IMR-90 (cell line): ENCODE results near the gene SNRNP200. TPM values are rescaled to one million over a fixed set of nuclear protein-coding genes. Genes with fewer than 3 reads are reported as not detected.

ENCODE experiments used
- ATAC-seq: fragments of 200-7000 bp; cut with Tn5 transposase; 2 replicates; pipeline ENCODE4 v1.9.1; 2020; ENCODE audit warnings: low read depth, mild to moderate bottlenecking, moderate library complexity
- BruUV-seq: library from RNA; stranded (reverse); fragments of 400-500 nt; replicated peaks from 2 replicates; lab custom pipeline; 2021; lab: Mats Ljungman, UMichigan
- CTCF ChIA-PET: fragments of 300-600 bp; formaldehyde crosslinking; extraction: SDS; loops from one replicate; lab custom pipeline; 2021; ENCODE audit warnings: antibody characterized with exemption; lab: Yijun Ruan, JAX
- POLR2A ChIA-PET: fragments of 300-600 bp; sonication (Branson Sonifier 250); formaldehyde crosslinking; loops from one replicate; lab custom pipeline; 2022; ENCODE audit warnings: antibody characterized with exemption; ENCODE audit not compliant: unreplicated experiment; lab: Charles Lee
- DNase-seq: peaks from one replicate; pipeline ENCODE4 v3.0.0; 2013
- H2AFZ ChIP-seq: replicated peaks from 2 replicates; pipeline ENCODE3; 2013; ENCODE audit warnings: low read length, mild to moderate bottlenecking; ENCODE audit not compliant: poor library complexity
- H2AK5ac ChIP-seq: 2 replicates; pipeline ENCODE4 v1.6.1; 2013; ENCODE audit warnings: low read depth, low read length, inconsistent platforms
- H2AK9ac ChIP-seq: replicated peaks from 2 replicates; pipeline ENCODE3; 2013; ENCODE audit warnings: mild to moderate bottlenecking, low read depth, low read length, moderate library complexity; ENCODE audit not compliant: poor library complexity
- H2BK120ac ChIP-seq: 2 replicates; pipeline ENCODE4 v1.6.1; 2013; ENCODE audit warnings: low read depth, low read length, inconsistent platforms
- H2BK15ac ChIP-seq: 3 replicates; pipeline ENCODE4 v1.6.1; 2013; ENCODE audit warnings: low read depth, low read length, inconsistent platforms
- H2BK20ac ChIP-seq: 2 replicates; pipeline ENCODE4 v1.6.1; 2013; ENCODE audit warnings: low read depth, mild to moderate bottlenecking, inconsistent platforms, low read length, moderate library complexity
- H2BK5ac ChIP-seq: 2 replicates; pipeline ENCODE4 v1.6.1; 2013; ENCODE audit warnings: mild to moderate bottlenecking, low read depth, low read length, inconsistent platforms; ENCODE audit not compliant: poor library complexity, severe bottlenecking
- H3K14ac ChIP-seq: replicated peaks from 2 replicates; pipeline ENCODE4 v1.6.1; 2013; ENCODE audit warnings: low read depth, low read length, inconsistent platforms
- H3K18ac ChIP-seq: 2 replicates; pipeline ENCODE4 v1.6.1; 2013; ENCODE audit warnings: low read depth, low read length, control low read depth
- H3K23ac ChIP-seq: 2 replicates; pipeline ENCODE4 v1.6.1; 2013; ENCODE audit warnings: low read depth, low read length, inconsistent platforms
- H3K27ac ChIP-seq: 2 replicates; pipeline ENCODE4 v1.5.1; 2013; ENCODE audit warnings: mild to moderate bottlenecking, control low read depth, low read length; ENCODE audit not compliant: insufficient read depth
- H3K27me3 ChIP-seq: 2 replicates; pipeline ENCODE4 v1.6.1; 2013; ENCODE audit warnings: low read length; ENCODE audit not compliant: control insufficient read depth, insufficient read depth
- H3K36me3 ChIP-seq: 2 replicates; pipeline ENCODE4 v1.6.1; 2013; ENCODE audit warnings: low read length, mixed read lengths; ENCODE audit not compliant: control insufficient read depth, insufficient read depth
- H3K4ac ChIP-seq: 2 replicates; pipeline ENCODE4 v1.6.1; 2013; ENCODE audit warnings: low read depth, low read length, inconsistent platforms
- H3K4me1 ChIP-seq: 2 replicates; pipeline ENCODE4 v1.6.1; 2013; ENCODE audit warnings: low read length, mixed read lengths; ENCODE audit not compliant: control insufficient read depth, insufficient read depth
- H3K4me2 ChIP-seq: 2 replicates; pipeline ENCODE4 v1.6.1; 2013; ENCODE audit warnings: low read depth, mild to moderate bottlenecking, control low read depth, low read length, moderate library complexity
- H3K4me3 ChIP-seq: 2 replicates; pipeline ENCODE4 v1.5.1; 2013; ENCODE audit warnings: low read depth, mild to moderate bottlenecking, control low read depth, low read length, moderate library complexity; ENCODE audit not compliant: insufficient read depth
- H3K56ac ChIP-seq: 2 replicates; pipeline ENCODE4 v1.6.1; 2013; ENCODE audit warnings: low read length, inconsistent platforms; ENCODE audit not compliant: insufficient read depth; ENCODE audit errors: extremely low read depth
- H3K79me1 ChIP-seq, 2 experiments: 2 replicates each; pipeline ENCODE4 v1.6.1; 2013; ENCODE audit warnings: low read length in 2 of 2, inconsistent platforms in 1 of 2, low read depth in 1 of 2
- H3K9ac ChIP-seq: 2 replicates; pipeline ENCODE4 v1.6.1; 2013; ENCODE audit warnings: low read depth, low read length, control low read depth
- H3K9me1 ChIP-seq: 2 replicates; pipeline ENCODE4 v1.6.1; 2013; ENCODE audit warnings: low read length, inconsistent platforms; ENCODE audit not compliant: insufficient read depth
- H3K9me3 ChIP-seq: 2 replicates; pipeline ENCODE4 v1.6.1; 2013; ENCODE audit warnings: low read length; ENCODE audit not compliant: control insufficient read depth, insufficient read depth
- H4K20me1 ChIP-seq: 2 replicates; pipeline ENCODE4 v1.6.1; 2013; ENCODE audit warnings: low read length, inconsistent platforms; ENCODE audit not compliant: insufficient read depth
- H4K5ac ChIP-seq: 2 replicates; pipeline ENCODE4 v1.6.1; 2013; ENCODE audit warnings: mild to moderate bottlenecking, low read depth, low read length, control low read depth
- H4K8ac ChIP-seq, 2 experiments: 2 replicates each; pipeline ENCODE4 v1.6.1; 2013; ENCODE audit warnings: low read depth in 2 of 2, low read length in 2 of 2, control low read depth in 1 of 2, inconsistent platforms in 1 of 2
- H4K91ac ChIP-seq: 2 replicates; pipeline ENCODE4 v1.6.1; 2013; ENCODE audit warnings: low read depth, low read length, inconsistent platforms; ENCODE audit not compliant: insufficient read depth
- BHLHE40 ChIP-seq: fragments of 150-350 bp; IDR thresholded peaks from 2 replicates; pipeline ENCODE4 v1.6.1; 2016; ENCODE audit warnings: mild to moderate bottlenecking, low read depth, low read length
- CEBPB ChIP-seq: IDR thresholded peaks from 2 replicates; pipeline ENCODE4 v1.6.1; 2012; ENCODE audit warnings: low read depth, low read length, improper control_type of control experiment
- CHD1 ChIP-seq: IDR thresholded peaks from 2 replicates; pipeline ENCODE4 v1.6.1; 2012; ENCODE audit warnings: low read depth, low read length, improper control_type of control experiment
- CTCF ChIP-seq: conservative IDR thresholded peaks from 2 replicates; pipeline ENCODE4 v1.5.1; 2012; ENCODE audit warnings: mild to moderate bottlenecking, low read depth, low read length, improper control_type of control experiment
- ELK1 ChIP-seq: fragments of 150-350 bp; IDR thresholded peaks from 2 replicates; pipeline ENCODE4 v1.6.1; 2016; ENCODE audit warnings: low read depth, mild to moderate bottlenecking, low read length, moderate library complexity, borderline replicate concordance
- FOS ChIP-seq: fragments of 150-350 bp; IDR thresholded peaks from 2 replicates; pipeline ENCODE4 v1.6.1; 2016; ENCODE audit warnings: low read depth, low read length
- MAFK ChIP-seq: IDR thresholded peaks from 2 replicates; pipeline ENCODE4 v1.6.1; 2012; ENCODE audit warnings: low read depth, low read length, improper control_type of control experiment
- MAZ ChIP-seq: IDR thresholded peaks from 2 replicates; pipeline ENCODE4 v1.6.1; 2012; ENCODE audit warnings: low read depth, mild to moderate bottlenecking, low read length, improper control_type of control experiment, moderate library complexity, borderline replicate concordance
- MXI1 ChIP-seq: IDR thresholded peaks from 2 replicates; pipeline ENCODE4 v1.6.1; 2012; ENCODE audit warnings: low read depth, mild to moderate bottlenecking, low read length, moderate library complexity, borderline replicate concordance
- NFE2L2 ChIP-seq: fragments of 150-350 bp; IDR thresholded peaks from 2 replicates; pipeline ENCODE4 v1.6.1; 2016; ENCODE audit warnings: low read depth, mild to moderate bottlenecking, low read length
- POLR2A ChIP-seq: IDR thresholded peaks from 2 replicates; pipeline ENCODE4 v1.6.1; 2012; ENCODE audit warnings: mild to moderate bottlenecking, low read depth, low read length
- RAD21 ChIP-seq: IDR thresholded peaks from 2 replicates; pipeline ENCODE4 v1.6.1; 2012; ENCODE audit warnings: low read length, improper control_type of control experiment
- RCOR1 ChIP-seq: IDR thresholded peaks from 2 replicates; pipeline ENCODE4 v1.6.1; 2012; ENCODE audit warnings: mild to moderate bottlenecking, low read length, improper control_type of control experiment; ENCODE audit not compliant: insufficient replicate concordance
- RFX5 ChIP-seq: IDR thresholded peaks from 2 replicates; pipeline ENCODE4 v1.8.0; 2012; ENCODE audit warnings: low read depth, mild to moderate bottlenecking, low read length, moderate library complexity
- SMC3 ChIP-seq: fragments of 150-350 bp; IDR thresholded peaks from 2 replicates; pipeline ENCODE4 v1.6.1; 2016; ENCODE audit warnings: low read depth, mild to moderate bottlenecking, antibody characterized with exemption, low read length, moderate library complexity
- USF2 ChIP-seq: fragments of 150-350 bp; IDR thresholded peaks from 2 replicates; pipeline ENCODE4 v1.6.1; 2017; ENCODE audit warnings: mild to moderate bottlenecking, antibody characterized with exemption, low read length, low read depth
- WGBS, 2 experiments: methylation state at CpG; one replicate each; pipeline versions ENCODE4 v1.1.5 to v1.1.7; 2013; ENCODE audit warnings: missing lambda C conversion rate in 2 of 2; ENCODE audit not compliant: insufficient read length in 1 of 2; ENCODE audit errors: extremely low coverage in 2 of 2; 5-methylcytosine and 5-hydroxymethylcytosine counted together
- dilution Hi-C: fragments of 300-500 bp; cut with HindIII; formaldehyde crosslinking; loops from one replicate; pipeline ENCODE4 v1.14.3; 2018; ENCODE audit warnings: low sequenced_read_pairs; ENCODE audit not compliant: unreplicated experiment
- in situ Hi-C: fragments of 300-500 bp; cut with MboI; formaldehyde crosslinking; loops from 3 replicates; pipeline ENCODE4 v1.14.3; 2019; ENCODE audit warnings: low sequenced_read_pairs, inconsistent platforms, mixed read lengths
- intact Hi-C: fragments of 100-400 bp; cut with micrococcal nuclease; formaldehyde crosslinking; loops from 2 replicates; pipeline ENCODE4 v1.10.0; 2022
- polyA plus RNA-seq, 3 experiments: library from polyadenylated mRNA; depleted of rRNA; stranded (reverse); fragments of >200 nt; gene quantifications; 2 replicates each; pipeline ENCODE4 v1.2.3, GENCODE V29; 2012; ENCODE audit warnings: low replicate concordance in 1 of 3
- total RNA-seq: library from RNA; depleted of rRNA; stranded (reverse); fragments of >200 nt; gene quantifications from 2 replicates; pipeline ENCODE4 v1.2.3, GENCODE V29; 2012

Gene SNRNP200
- total and polyA plus RNA-seq, 2 of the 4 experiments (the other 2 are of a cell fraction), result 44.1 to 108 TPM

GRCh38 chr2:96225016-96225533 lies 80.3 kb downstream of the SNRNP200 start:
- Histone ChIP-seq H3K23ac (no peak overlapping the region), H2AFZ (no peak overlapping the region), H2BK120ac (no peak overlapping the region), H3K27me3 (no peaks in the 10 kb centered on the region), H3K27ac (no peak overlapping the region), H4K5ac (no peak overlapping the region), H2BK5ac (no peak overlapping the region), H3K14ac (no peak overlapping the region), H3K9me3 (no peaks in the 10 kb centered on the region), H3K9me1 (no peaks in the 10 kb centered on the region), H2AK5ac (no peak overlapping the region), H3K4me2 (no peak overlapping the region), H3K18ac (no peak overlapping the region), H2AK9ac (no peak overlapping the region), H3K36me3 (no peaks in the 10 kb centered on the region), H3K9ac (no peak overlapping the region), H3K4me1 (no peaks in the 10 kb centered on the region), H3K56ac (no peak overlapping the region), H2BK20ac (no peak overlapping the region), H3K4me3 (no peak overlapping the region), H4K20me1 (no peaks in the 10 kb centered on the region), H3K4ac (no peak overlapping the region), H2BK15ac (no peak overlapping the region), H4K91ac (no peak overlapping the region), H4K8ac (no peak overlapping the region), H3K79me1 (peaks cover under 1 to 8% of the 10 kb centered on the region in 2 experiments; a peak in 2 of 4 replicates)
- no TSS peak for BruUV-seq
- DNase-seq (no peak), ATAC-seq (no peak)
- WGBS, 2 experiments, result no CpG with 5 or more reads among the region's 3 CpGs
- TF ChIP-seq NFE2L2 (no peak), CHD1 (no peak), MXI1 (no peak), RCOR1 (no peak), CEBPB (no peak), MAZ (no peak), BHLHE40 (no peak), POLR2A (no peak), MAFK (no peak), SMC3 (no peak), RFX5 (no peak), RAD21 (no peak), CTCF (no peak), FOS (no peak), USF2 (no peak), ELK1 (no peak)
- dilution Hi-C loops (no loop called here), intact Hi-C loops (no loop called here), in situ Hi-C loops (no loop called here)
- ChIA-PET CTCF (no interaction called here), POLR2A (no interaction called here)
